Activated effector memory CD4-positive, alpha-beta T cell treated with Interleukin-2 at 50 U/mL for 16 hours (primary cell): ENCODE data around the gene CHFR.
"Not testable (repeated sequence)": the region's sequence is repeated elsewhere in the genome, so short reads cannot be mapped to it uniquely, and the experiment has no call there.

Experiments
- DNase-seq: peaks from one replicate; pipeline ENCODE4 v3.0.0-alpha.2; 2020

CHFR gene

GRCh38 chr12:132807295-132808092 lies 79.9 kb downstream of the CHFR start:
- DNase-seq: no peak

DNA sequence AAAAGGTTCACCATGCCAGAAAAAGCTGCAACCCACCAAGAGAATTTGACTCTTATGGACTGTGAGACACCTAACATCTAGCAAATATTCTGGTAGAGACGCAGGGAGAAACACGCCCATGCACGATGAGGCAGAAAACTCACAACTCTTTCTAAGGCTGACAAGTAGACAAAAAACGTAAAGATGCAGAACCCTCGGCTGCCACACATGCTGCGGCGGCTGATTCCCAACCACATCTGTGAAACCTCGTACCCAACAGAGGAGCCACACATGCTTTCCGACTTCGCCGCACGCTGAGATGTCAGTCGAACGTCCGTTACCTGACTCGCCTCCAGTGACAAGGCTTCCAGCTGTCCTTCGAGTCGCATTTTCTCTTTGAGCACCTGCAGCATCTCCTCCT lies 80.5 kb downstream of the CHFR start:
- no peak for DNase-seq

- no peak for DNase-seq
These were observed 83.0 kb downstream of the CHFR start for GRCh38 chr12:132804426-132804861.

- no peak for DNase-seq
These were observed 83.5 kb downstream of the CHFR start for GRCh38 chr12:132803888-132804287.

- DNase-seq: no peak
These were observed 84.3 kb downstream of the CHFR start for GRCh38 chr12:132803125-132803524.

GRCh38 chr12:132801741-132802140 lies 85.7 kb downstream of the CHFR start:
- DNase-seq: no peak

DNA sequence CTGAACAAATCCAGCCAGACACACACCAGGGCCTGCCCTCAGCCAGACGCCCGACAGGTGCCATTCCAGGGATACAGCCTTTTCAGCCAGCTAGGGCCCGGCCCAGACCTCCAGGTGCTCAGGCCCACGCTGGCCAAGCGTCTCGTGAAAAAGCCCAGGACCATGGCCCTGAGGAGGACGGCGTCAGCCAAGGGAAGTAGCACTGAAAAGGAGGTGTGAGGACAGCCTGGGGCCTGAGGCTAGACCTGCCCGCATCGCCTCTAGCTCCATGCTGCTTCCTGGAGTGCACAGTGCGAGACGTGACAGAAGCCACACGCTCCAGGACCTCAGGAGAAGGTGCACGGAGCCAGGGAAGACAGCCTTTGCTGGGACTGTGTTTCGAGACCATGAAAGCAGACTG lies 88.6 kb downstream of the CHFR start:
- DNase-seq: no peak

DNA sequence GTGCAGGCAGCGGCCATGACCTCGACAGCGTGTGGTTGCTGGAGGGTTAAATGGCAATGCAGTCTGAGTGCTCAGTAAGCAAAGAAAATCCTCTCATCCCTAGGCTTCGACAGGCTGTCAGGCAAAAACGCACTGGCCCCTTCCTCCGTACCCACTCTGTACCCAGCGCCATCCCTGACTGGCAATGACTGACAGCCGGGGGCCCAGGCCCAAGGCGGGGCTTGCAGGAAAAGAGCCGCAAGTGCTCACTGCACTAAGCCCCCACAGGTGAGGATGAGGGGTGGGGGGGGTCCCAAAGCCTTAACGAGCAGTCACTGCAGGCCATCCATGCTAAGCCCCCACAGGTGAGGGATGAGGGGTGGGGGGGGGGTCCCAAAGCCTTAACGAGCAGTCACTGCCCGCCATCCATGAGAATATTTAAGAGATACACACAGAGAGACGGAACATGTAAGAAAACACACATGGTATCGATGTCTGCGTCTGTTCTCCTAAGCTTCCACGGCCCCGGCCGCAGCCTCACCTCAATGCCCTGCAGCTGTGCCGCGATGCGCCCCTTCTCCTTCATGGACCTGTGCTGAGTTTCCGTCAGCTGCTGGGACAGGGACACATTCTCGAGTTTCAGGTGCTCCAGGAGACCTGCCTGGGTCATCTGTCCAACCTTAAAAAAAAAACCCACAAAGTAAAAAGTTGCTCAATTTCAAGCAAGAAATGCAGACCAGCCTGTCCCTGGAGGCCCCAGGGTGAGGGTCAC lies 89.4 kb downstream of the CHFR start:
- DNase-seq: no peak

DNA sequence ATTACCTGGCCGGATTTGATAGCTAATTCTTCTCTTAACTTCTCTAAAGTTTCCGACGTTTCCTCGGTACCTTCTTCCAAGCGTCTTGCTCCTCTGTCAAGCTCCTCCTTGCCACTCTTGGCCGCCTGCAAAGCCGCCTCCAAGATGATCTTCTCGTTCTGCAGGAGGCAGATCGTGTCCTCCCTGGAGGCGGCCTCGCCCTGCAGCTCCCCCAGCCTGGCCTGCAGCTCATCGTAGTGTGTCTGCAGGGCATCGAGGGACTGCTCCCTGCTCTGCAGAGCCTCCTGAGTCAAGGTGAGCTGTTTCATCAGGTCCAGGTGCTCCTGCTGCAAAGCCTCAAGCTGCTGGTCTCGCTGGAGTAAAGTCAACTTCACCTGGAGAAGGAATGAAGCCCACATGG lies 91.6 kb downstream of the CHFR start:
- DNase-seq: no peak

GRCh38 chr12:132791940-132792339 lies 95.5 kb downstream of the CHFR start:
- not testable (repeated sequence) for DNase-seq

DNA sequence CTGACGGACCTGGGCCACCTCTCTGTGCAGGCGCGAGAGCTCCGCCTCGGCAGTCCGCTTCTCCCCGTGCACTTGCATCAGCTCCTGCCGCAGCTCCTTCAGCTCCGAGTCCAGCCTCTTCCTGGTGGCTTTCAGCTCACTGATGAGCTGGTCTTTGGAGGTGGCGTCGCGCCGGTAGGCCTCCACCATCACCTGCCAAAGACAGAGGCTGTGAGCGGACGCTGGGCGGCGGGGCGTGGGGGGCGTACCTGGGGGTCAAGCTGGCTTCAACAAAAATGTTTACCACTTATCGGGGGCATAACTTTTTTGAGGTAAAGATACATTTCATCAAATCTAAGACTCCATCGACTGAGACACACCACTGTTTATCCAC lies 98.3 kb downstream of the CHFR start:
- no peak for DNase-seq

- no peak for DNase-seq
These were observed 98.9 kb downstream of the CHFR start for GRCh38 chr12:132788375-132789098.

DNA sequence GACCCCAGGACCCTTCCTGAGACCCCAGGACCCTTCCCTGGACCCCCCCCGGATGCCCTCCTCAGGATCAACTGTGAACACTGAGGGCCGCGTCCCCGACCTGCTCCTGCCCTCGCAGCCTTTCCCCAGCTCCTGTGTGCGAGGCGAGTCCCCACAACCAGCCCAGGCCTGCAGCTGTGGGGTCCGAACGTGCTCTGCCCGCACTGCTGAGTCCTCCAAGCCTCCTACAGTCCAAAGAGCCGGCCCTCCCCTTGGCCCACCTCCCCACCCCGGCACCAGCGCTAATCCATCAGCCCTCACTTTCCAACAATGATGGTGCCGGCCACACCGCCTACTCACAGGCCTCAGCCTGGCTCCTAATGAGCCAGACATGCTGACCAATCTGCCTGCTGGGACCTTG lies 99.5 kb downstream of the CHFR start:
- DNase-seq: no peak

DNA sequence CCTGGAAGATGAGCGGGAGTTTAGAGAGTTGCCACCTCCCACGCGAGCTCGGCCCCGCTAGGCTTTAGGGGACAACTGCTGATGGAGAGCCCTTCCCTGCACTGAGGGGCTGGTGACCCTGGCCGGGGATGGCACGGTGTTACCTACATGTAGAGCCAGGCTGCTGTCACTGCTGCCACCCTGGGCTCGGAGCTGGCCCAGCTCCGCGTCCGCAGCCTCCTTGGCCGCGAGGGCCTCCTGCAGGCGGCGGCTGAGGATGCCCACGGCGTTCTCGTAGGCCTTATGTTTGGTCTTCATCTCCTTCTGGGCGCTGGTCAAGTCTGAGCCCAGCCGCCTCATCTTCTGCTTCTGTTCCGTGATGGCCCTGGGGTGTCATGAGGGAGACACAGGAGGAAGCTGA lies 101.2 kb downstream of the CHFR start:
- DNase-seq: no peak

DNA sequence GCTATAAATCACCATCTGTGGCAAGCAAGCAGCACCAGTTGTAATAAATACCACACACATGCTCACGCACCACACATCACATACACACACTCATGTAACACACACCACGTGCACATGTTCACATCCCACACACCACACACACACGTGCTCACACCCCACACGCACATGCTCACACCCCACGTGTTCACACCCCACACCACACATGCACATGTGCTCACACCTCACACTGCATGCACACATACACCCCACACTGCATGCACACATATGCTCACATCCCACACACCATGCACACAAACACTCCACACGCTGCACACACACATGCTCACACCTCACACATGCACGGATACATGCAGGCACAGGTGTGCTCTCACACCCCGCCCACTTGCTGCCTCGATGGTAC lies 102.8 kb downstream of the CHFR start:
- no peak for DNase-seq

DNA sequence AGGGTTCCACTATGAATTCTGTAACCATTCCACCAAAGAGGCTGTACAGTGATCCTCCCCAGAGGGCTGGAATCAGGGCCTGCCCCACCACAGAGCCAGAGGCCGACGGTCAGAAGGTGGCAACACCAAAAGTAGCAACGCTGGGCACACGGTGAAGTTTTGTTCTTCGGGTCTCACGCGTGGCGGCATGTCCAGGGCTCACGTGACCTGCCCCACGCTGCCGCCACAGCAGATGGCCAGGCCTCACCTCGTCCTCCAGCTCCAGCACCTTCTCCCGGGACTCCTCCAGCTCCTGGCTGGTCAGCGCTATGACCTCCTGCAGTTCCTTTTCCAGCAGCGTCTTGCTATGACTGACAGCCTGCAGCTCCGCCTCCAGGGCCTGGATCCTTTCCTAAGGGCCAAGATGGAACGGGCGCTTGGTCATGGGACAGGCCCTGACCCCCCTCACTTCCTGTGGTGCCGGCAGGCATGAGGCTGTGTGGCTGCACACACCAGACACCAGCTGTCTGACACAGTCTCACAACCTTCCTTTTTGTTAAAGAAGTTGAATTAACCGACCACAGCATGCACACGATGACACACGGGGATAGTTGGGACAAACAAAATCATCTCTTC lies 103.4 kb downstream of the CHFR start:
- no peak for DNase-seq
